GM13977 (cell line): ENCODE measurements around the gene SIGLEC1.

Source experiments
- DNase-seq: peaks from one replicate; pipeline ENCODE4 v3.0.0; 2012; ENCODE audit warnings: low spot score
- in situ Hi-C: fragments of 300-500 bp; cut with MboI; formaldehyde crosslinking; loops from one replicate; pipeline ENCODE4 v1.12.0; 2022; ENCODE audit warnings: low sequenced_read_pairs, low pct_unique_long_range_greater_than_20kb, mixed read lengths, inconsistent platforms; ENCODE audit not compliant: unreplicated experiment
- TF ChIP-seq, protein P1 (sequence below): IDR thresholded peaks from 2 replicates; pipeline ENCODE4 v1.5.1; 2012; ENCODE audit warnings: mild to moderate bottlenecking, control low read depth; ENCODE audit not compliant: insufficient read depth; ENCODE audit errors: extremely low read depth, missing control alignments

SIGLEC1 gene

DNA sequence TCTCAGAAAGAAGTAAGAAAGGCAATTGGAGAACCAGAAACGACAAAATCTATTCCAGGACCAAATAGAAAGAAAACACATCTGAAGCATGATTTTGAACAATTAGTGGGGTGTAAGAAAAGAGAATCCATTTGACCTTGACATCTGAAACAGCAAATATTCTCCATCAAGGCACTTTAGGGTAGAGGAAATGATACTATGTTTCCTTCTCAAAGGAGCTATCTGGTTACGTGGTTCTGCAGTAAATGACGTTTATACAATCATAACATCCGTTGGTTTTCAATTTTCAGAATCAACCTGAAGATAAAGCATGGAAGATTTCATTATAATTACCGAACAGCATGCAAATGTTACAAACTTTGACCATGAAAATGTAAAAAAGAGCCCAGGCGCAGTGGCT lies 8.2 kb upstream of the SIGLEC1 start:
- TF ChIP-seq, protein P1, sequence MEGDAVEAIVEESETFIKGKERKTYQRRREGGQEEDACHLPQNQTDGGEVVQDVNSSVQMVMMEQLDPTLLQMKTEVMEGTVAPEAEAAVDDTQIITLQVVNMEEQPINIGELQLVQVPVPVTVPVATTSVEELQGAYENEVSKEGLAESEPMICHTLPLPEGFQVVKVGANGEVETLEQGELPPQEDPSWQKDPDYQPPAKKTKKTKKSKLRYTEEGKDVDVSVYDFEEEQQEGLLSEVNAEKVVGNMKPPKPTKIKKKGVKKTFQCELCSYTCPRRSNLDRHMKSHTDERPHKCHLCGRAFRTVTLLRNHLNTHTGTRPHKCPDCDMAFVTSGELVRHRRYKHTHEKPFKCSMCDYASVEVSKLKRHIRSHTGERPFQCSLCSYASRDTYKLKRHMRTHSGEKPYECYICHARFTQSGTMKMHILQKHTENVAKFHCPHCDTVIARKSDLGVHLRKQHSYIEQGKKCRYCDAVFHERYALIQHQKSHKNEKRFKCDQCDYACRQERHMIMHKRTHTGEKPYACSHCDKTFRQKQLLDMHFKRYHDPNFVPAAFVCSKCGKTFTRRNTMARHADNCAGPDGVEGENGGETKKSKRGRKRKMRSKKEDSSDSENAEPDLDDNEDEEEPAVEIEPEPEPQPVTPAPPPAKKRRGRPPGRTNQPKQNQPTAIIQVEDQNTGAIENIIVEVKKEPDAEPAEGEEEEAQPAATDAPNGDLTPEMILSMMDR, result no peak
- in situ Hi-C loops, result no loop called here
- DNase-seq, result no peak

DNA sequence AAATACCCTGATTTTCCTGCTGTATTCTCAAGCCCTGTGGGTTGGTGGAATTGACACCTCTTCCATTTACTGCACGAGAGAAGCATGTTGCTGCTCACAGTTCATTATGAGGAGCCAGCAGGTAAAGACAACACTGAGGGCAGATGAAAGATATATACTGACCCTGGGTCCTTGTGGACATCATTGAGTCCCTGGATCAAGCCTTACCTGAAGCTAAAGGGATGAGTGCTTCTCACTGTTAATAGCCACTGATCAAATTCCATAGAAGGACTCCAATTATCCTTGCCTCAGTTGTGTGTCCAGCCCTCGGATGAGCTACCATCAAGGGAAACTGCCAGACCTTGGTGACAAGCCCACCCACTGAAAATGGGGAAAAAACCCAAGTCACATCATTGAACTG lies 7.7 kb upstream of the SIGLEC1 start:
- TF ChIP-seq, protein P1, result no peak
- in situ Hi-C loops, result no loop called here
- DNase-seq, result no peak

DNA sequence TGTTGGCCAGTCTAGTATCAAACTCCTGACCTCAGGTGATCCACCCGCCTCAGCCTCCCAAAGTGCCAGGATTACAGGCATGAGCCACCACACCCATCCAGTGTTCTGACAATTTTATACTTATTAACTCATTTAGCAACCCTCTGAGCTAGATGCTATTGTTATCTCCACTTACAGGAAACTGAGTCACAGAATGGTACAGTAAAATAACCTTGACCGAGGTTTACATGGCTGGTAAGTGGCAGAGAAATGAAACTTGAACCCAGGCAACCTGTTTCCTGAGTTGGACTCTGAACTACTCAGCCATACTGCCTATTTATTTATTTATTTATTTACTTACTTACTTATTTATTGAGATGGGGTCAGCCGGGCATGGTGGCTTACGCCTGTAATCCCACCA lies 6.6 kb upstream of the SIGLEC1 start:
- no peak for DNase-seq
- TF ChIP-seq, protein P1, result no peak
- in situ Hi-C loops, result no loop called here

DNA sequence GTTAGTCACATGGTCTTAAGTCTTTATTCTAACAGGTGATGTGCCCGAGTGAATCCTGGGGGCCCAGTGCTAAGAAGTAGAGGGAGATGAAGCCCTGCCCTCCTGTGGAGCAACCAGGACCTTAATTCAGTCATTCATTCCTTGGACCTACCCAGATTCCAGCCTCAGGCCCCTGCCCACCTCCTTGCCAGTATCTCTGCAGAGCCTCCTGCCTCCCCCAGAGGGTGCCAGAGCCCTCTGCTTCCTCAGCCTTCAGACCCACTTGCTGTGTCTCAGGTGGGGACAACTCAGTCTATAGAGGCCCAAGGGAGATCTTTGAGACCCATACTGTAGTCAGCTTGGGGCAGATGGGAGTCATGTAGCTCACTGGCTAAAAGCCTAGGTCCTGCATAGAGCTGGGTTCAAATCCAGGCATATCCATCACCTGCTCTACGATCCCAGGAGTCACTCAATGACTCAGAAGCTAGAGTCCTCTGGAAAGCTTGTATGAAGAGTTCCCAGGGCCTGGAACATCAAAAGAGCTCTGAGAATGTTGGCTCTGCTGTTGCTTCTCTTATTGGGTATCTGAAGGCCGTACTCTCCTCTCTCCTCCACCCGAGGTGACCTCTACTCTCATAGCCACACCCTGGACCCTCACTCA lies 3.9 kb upstream of the SIGLEC1 start:
- in situ Hi-C loops, result no loop called here
- TF ChIP-seq, protein P1, result peak; percentile 71
- no peak for DNase-seq

DNA sequence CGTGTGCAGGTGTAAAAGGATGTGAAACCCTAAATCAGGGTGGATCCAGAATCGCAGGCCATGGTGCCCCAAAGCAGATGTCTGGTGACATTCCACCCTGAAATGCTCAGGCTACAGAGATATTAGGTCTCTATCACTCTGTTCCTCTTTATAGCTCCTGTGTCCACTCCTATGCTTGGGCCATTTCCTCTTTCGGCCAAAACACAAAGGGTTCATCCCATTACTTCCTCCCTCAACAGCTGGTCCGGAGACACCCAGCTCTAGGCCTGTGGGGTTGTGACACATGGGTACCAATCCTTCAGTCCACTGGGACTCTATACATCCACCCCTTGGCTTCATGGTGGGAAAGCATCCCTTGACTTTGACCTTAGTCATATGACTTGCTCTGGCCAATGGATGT lies 1.7 kb upstream of the SIGLEC1 start:
- in situ Hi-C loops, result no loop called here

DNA sequence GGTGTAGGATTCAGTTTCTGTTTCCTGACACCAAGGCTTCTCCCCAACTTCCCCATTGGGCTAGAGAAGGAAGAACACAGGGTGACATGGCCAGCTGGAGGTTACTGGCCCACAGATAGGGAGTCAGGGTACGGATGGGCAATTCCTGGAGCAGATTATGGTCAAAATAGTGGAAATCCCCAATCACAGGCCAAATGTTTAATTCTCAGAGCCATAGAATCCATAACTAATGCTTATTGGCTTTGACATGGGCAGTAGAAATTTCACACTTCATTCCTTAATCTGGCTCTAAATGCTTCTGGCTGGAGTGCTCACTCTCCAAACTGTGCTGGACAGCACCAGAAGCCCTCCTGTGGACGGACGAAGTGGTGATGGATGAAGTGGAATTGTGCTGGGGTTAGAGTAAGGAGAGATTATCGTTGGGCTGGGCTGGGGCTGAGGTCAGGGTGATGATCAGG lies 887 bp downstream of the SIGLEC1 start:
- no peak for DNase-seq
- in situ Hi-C loops, result no loop called here

More for the DNA sequence above, 1.7 kb upstream of the SIGLEC1 start:
- TF ChIP-seq, protein P1, result no peak
- no peak for DNase-seq

More for the DNA sequence above, 887 bp downstream of the SIGLEC1 start:
- TF ChIP-seq, protein P1, result no peak
